GDM1 (cell line): ENCODE results near the gene SH2D5.

ENCODE experiments used
- DNase-seq: peaks from one replicate; lab custom pipeline; 2025; lab: John Stamatoyannopoulos, UW

SH2D5 gene

GRCh38 chr1:20732588-20733359 lies at the start of gene SH2D5:
SH2D5 (minus strand) TSS chr1:20732703; CDS start chr1:20728044, 4,659 bp downstream.
- DNase-seq = no peak

DNA sequence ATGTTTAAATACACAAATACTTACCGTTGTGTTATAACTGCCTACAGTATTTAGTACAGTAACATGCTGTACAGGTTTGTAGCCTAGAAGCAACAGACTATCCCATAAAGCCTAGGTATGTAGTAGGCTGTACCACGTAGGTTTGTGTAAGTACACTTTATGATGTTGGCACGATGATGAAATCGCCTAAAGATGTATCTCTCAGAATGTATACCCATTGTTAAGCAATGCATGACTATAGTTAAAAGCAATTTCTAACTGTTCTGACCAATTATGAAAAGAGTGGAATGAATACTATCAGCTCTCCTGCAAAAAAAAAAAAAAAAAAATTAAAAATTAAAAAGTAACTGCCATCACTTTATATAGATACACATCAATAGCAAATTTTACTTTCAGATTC lies 43.2 kb upstream of the SH2D5 start:
- DNase-seq = no peak

DNA sequence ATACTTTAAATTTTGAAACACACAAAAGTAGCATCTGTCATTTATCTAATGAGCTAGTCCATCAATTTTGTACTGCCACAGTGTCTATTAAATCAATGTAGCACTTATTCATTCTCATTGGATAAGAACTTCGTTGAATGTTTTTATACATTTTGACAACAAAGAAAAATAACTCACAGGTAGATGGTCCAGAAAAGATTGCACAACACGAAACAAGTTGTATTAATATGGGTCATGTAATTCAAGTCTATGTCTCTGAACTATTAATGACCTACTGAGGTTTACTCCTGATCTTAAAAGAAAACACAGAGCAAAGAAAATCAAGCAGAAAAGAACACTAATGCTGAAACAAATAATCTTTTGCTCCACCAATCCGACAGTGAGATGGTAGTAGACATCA lies 39.3 kb upstream of the SH2D5 start:
- no peak for DNase-seq

GRCh38 chr1:20770314-20771087 lies 38.0 kb upstream of the SH2D5 start:
- no peak for DNase-seq

GRCh38 chr1:20767271-20767670 lies 34.8 kb upstream of the SH2D5 start:
- DNase-seq = no peak

- DNase-seq = no peak
Observed at GRCh38 chr1:20763417-20763816, 30.9 kb upstream of the SH2D5 start.

- DNase-seq = no peak
Observed at GRCh38 chr1:20760322-20760721, 27.8 kb upstream of the SH2D5 start.

DNA sequence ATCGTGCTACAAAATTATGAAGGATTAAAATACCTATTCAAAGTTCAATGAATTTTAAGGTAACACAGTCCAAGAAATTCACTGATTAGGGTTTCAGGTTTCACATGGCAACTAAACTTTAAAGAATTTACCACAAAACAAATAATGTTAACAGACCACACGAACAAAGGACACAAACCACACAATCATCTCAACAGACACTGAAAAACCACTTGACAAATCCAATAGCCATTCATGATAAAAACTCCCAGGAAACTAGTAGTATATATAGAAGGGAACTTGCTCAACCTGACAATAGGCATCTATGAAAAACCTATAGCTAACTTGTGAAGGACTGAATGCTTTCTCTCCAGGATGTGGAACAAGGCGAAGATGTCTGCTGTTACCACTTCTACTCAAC lies 21.1 kb upstream of the SH2D5 start:
- no peak for DNase-seq

GRCh38 chr1:20751462-20751990 lies 19.0 kb upstream of the SH2D5 start:
- no peak for DNase-seq

GRCh38 chr1:20742671-20743070 lies 10.2 kb upstream of the SH2D5 start:
- no peak for DNase-seq

DNA sequence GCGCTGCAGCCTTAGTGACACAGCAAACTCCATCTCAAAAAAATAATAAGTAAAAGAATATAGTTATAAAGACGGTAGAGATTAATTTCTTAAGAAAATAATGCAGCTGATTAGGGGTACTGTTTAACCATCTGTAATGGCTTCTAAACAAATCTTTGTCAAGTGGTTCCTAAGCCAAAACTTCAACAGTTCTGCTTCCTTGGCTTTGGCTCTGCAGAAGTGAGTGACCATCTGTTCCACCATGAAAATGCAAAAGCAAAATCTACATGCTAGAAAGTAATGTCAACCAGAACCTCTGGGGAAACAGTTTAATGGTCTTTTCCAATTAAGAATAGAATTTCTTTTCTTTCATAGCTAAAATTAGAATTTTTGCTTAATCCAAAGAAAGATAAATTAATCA lies 8.3 kb upstream of the SH2D5 start:
- DNase-seq = no peak

GRCh38 chr1:20739225-20739624 lies 6.7 kb upstream of the SH2D5 start:
- no peak for DNase-seq

DNA sequence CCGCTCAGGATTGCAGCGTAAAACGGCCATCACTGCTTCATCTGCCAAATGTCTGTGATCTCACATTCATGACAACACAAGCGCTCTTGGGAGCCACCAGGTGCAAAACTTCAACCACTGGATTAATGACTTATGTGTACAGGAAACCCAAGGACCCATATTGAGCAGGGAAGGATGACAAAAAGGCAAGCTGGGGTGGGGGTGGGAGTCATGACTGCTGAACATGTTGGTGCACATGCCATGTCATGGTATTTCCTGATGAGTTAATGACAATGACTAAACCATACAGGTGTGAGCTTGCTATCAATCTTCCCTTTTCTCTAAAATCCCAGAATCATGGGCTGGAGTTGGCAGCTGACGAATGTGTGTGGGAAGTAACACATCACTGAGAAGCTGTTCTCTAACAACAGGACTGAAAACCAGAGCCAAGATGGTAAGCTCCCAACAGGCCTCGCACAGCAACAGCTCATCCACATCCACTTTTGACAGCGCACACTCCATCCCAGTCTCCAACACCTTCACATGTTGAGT lies 3.1 kb upstream of the SH2D5 start:
- no peak for DNase-seq

- no peak for DNase-seq
Observed at GRCh38 chr1:20733360-20733975, 965 bp upstream of the SH2D5 start.

GRCh38 chr1:20732071-20732587 lies 374 bp downstream of the SH2D5 start:
- DNase-seq = peak; percentile 34

GRCh38 chr1:20731057-20731991 lies 1.2 kb downstream of the SH2D5 start:
- DNase-seq = no peak

DNA sequence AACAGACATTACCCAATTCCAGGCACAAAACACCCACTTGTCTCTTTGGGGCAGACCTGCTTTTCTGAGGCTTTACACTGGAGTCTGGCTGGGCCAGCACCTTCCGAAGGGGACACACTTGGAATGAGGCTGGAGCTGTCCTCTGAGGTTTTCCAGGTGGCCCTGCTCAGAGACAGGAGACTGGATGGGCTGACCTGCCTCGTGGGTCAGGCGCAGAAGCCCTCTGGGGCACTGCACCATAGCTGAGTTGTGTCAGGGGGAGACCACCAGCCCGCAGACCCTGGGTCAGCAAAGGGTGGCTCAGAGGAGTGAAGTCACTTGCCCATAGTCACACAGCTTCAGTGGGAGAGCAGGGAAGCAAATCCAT lies 1.8 kb downstream of the SH2D5 start:
- DNase-seq = no peak

DNA sequence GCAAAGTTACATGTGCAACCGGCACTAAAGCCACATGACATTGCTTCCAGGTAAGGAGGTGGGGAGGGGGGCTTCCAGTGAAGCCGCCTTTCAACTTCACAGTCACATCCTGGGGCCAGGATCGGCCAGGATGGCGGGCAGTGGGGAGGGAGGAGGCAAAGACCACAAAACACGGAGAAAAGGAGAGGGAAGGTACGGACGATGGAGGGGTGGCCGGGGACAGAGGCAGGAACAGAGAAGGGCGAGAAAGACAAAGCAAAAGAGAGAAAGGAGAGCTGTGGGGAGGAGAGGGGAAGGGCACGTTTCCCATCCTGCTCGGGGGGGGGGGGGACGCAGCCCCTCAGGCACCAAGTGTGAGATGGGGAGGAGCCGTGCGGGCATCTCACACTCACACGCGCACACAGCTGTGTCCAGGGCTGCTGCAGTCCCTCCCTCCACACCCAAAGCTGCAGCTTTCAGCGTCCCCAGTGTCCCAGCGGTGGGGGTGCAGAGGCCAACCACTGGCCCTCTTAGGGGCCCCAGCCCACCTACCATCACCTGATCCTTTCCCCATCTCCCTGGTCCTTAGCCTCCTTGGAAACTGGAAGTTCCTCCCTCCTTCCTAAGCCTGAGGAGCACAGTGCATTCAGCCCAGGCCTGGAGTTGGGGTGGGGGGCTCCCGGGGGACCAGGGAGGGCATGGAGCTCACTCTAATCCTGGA lies 2.4 kb downstream of the SH2D5 start:
- DNase-seq = no peak

- DNase-seq = no peak
Observed at GRCh38 chr1:20729155-20729931, 3.2 kb downstream of the SH2D5 start.
